GM21390 (cell line): ENCODE results near the gene CLIC3.

ENCODE experiments used
- ATAC-seq: cut with Tn5 transposase; IDR thresholded peaks from one replicate; pipeline ENCODE4 v1.9.1; 2021; ENCODE audit not compliant: unreplicated experiment

The CLIC3 gene

GRCh38 chr9:136981588-136982231 is 14.7 kb downstream of the CLIC3 start:
- ATAC-seq = no peak

DNA sequence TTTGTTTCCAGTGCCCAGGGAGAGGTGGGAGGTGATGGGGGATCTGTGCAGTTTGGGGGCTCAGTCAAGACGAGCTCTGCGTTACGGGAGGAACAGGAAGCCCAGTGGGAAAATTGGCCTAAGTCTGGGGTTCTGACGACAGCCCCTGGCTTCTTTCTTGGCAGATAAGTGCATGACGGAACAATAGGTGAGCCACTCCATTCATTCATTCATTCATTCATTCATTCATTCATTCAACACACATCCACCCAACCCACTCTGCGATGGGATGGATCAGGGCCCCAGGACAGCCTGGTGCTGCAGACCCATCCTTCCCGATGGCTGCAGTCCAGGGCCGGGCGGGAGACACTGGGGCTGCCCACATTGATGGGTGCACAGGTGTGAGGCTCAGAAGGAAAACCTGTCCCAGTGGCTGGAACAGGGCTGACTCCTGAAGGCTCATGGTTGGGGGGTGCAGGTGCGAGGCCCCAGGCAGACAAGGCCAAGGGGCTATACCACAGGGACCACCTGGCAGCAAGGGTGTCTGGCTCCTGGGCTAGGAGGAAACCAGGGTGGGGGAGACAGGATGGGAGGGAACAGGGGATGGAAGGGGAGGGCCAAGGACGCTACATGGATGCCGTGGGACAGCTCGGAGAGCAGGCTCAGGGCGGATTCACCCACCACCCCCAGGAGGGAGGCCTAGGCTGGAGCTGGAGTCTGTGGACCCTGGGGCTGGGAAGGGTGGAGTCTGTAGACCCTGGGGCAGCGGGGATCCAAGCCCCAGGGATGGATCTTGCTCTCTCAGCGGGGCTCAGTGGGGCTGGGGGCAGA is 15.5 kb downstream of the CLIC3 start:
- no peak for ATAC-seq

GRCh38 chr9:136979769-136980587 is 16.4 kb downstream of the CLIC3 start:
- ATAC-seq = no peak

DNA sequence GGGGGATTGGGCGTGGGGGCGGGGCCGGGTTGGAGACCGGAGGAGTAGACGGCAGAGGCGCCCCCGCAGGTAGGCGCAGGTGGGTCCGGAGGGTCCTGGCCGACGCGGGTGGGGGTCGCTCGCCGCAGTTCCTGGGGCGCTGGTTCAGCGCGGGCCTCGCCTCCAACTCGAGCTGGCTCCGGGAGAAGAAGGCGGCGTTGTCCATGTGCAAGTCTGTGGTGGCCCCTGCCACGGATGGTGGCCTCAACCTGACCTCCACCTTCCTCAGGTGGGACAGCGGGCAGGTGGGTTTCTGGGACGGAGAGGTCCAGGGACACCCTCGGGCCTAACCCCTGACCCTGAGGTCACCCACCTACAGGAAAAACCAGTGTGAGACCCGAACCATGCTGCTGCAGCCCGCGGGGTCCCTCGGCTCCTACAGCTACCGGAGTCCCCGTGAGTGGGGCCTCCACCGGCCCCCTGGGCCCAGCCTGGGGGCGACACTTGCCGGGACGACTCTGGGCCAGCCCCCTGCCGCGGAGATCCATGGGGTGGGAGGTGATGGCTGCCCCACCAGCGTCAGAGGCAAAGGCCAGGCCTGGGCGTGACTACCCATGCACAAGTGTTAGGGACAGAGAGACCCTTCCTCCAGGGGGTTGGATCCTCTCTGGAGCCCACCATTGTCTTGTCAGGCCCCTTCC is 17.4 kb downstream of the CLIC3 start:
- no peak for ATAC-seq

GRCh38 chr9:136978073-136978864 is 18.1 kb downstream of the CLIC3 start:
- ATAC-seq = no peak

DNA sequence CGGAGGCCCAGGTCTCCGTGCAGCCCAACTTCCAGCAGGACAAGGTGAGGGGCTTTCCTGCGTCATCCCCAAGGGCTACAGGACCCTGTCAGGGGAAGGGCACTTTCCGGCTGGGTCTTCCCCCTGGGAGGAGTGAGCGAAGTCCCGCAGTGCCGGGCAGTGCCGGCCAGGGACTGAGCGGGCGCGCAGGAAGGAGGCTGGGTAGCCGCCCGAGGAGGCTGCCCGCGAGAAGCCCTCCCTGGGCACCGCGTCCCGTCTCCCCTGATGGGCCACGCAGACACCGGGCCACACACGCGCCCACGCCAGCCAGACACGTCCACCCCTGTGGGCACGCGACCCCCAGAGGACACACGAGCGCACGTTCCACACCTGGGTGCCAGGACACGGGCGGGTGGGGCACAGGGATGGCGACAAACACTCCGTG is 18.7 kb downstream of the CLIC3 start:
- ATAC-seq = no peak

DNA sequence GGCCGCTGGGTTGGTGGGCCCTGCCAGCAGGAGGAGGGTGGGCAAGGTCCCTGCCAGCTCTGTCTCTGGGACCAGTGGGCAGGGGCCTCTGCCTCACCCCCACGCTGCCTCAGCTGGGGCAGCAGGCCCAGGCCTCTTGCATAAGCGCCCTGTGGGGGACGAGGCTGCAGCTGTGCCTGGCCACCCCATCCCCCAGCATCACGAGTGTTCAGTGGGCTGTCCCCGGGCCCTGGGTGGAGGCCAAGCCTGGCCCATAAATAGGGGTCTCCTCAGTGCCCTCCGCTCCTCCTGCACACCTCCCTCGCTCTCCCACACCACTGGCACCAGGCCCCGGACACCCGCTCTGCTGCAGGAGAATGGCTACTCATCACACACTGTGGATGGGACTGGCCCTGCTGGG is 19.1 kb downstream of the CLIC3 start, which contains the start of gene PTGDS:
Gene PTGDS (plus strand): TSS at position 282 of the 400 bp plus-strand sequence. CDS start 75 bp downstream, at position 357.
- no peak for ATAC-seq

- no peak for ATAC-seq
These were observed 20.7 kb downstream of the CLIC3 start for GRCh38 chr9:136975644-136976043.

DNA sequence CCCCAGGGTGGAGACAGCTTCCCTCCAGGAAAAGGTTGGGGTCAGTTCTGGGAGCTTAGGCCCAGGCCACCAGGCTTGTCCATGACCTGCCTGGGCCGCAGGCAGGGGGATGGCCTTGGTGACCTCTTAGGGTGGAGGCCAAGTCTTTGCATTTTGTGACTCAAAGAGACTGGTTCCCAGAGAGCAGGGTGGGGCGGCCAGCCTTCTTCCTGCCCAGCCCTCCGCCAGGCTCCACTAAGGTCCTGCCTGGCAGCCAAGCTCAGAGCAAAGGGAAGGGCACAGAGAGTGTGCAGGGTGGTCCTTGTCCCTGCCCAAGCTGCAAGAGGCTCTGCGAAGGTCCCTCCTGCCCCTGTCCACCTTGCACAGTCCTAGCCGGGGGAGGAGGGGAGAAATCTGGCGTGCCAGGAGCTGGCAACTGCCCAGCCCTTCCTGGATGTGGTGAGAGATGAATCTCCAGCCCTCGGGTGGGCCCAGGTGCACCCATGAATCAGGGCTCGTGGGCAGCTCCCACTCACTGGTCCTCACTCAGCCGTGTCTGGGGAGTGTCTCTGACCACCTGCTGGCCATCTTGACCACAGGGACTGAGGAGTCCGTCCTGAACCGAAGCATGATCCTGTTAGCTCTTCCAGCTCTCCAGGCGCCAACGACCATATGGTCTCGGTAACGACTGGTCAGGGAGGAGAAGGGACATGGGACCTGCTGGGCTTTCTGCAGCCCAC is 21.4 kb downstream of the CLIC3 start:
- no peak for ATAC-seq

DNA sequence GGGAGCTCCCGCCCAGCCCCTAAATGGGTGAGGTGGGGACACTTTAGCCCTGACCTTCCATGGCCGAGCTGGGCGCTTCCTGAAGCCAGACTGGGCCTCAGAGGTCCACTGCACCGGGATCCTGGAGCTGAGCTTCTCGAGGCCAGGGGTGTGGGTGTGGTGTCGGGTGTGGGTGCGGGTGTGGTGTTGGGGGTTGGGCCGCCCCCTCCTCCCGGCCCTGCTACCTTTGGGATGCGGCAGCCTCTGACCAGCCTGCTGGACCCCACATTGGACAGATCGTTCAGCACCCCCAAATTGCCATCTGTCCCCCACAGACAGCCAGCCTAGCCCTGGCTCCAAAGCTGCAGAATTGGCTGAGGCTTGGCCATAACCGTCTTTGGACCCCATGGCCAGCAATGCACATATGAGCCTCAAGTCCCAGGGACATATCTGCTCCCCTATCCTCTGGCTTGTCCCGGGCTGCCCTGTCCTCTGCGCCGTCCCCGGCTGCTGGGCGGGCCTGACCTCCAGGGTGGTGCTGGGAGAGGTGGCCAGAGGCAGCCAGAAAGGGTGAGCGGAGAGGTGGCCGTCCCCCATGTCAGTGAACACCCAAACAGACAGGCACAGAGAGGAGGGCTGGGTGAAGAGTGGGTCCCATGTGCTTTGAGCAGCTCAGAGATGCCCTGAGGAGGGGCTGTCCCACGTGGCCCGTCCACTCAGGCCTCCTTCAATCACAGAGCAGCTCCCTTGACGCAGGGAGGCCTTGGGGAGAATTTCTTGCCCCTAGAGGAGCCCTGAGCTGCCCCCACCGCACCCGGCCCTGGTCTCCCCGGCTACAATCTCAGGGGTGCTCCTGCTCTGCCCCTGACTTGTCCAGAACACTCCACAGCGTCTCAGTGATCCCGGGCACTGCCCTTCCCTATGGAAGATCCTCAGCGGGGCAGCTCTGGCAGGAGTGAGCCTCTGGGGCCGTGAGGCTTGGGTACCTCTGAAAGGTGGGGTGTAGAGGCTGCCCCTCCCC is 22.4 kb downstream of the CLIC3 start:
- no peak for ATAC-seq

GRCh38 chr9:136972743-136973142 is 23.6 kb downstream of the CLIC3 start:
- ATAC-seq = no peak

DNA sequence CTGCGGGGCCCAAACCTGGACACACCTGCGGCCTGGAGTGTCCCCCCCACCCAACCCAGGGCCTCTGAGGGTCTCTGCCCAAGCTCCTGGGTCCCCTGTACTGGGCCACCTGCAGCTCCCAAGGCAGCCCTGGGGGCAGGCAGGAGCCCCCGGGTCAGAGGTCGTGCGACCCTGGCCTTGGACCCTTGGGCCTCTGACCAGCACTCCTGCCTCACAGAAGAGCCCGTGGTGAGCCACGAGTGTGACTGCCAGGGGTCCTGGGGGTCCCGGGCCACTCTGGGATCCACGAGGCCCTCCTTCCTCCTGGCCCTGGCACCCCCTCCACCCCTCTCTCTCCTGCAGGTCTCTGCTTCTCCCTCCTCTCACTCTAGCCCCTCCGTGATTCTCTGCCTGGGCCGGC is 24.0 kb downstream of the CLIC3 start:
- ATAC-seq = no peak

DNA sequence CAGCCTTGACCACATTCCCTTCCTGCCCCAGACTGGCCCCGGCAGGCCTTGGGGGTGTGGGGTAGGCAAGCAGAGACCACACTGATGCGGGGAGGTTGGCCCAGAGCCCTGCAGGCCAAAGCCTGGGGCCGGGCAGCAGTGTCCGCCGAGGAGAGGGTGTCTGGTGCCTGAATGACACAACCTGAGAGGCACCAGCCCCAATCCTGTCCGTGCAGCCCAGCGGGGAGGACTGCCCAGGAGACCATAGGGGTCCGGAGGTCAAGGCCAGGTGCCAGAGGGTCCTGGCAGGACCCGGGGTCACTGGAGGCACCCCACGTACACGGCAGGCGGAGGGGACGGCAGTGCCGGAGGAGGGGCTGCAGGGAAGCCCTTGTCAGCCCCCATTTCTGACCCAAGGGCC is 24.6 kb downstream of the CLIC3 start:
- ATAC-seq = no peak

DNA sequence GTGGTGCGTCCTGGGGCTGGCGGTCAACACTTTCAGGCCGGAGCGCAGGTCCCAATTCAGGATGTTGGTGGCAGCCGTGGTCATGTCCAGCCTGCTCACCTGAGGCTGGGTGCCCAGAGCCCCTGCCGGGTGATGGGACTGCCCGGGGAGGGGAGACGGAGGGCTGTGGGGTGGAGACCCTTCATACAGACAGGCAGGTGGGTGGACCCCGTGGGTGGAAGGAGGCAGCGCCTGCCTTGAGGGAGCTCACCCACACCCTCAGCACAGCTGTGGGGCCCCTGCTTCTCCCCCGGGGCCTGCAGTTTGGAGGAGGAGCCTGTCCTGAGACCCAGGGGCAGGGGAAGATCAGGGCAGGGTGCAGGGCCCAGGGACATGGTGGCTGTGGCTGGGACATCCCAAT is 26.0 kb downstream of the CLIC3 start:
- no peak for ATAC-seq

DNA sequence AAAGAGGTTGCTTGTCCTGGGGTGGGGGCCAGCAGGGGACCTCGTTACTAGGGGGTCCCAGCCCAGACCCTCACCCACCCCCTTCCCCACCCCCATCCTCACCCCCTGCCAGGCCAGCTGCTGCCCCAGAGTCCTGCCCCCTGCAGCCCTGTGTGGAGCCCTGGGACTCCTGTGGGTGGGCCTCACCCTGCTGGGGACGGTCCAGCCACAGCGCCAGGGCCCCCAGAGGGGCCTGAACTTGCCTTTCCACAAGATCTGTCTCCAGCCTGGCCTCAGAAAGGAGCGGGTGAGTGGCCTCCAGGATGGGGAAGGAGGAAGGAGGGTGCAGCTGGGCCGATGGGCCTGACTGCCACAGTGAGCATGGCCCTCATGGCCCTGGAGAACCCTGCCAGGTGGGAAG is 26.6 kb downstream of the CLIC3 start:
- no peak for ATAC-seq

DNA sequence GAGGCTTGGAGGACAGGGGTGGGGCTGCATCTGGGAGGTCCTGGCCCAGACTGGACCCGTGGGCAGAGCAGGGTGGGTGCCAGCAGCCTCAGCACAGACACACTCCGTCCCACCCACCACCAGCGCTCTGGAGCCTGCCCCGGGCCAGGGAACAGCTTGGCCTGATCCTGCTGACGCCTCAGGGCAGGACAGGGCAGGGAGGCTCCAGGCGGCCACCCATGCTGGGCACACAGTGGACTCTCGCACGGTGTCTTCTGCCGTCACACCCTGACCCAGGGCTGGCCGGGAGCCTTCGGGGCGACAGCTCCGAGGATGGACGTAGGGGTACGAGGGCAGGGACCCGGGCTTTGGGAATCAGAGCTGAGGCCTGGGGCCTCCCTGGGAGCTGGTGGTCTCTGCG is 27.2 kb downstream of the CLIC3 start:
- ATAC-seq = no peak

DNA sequence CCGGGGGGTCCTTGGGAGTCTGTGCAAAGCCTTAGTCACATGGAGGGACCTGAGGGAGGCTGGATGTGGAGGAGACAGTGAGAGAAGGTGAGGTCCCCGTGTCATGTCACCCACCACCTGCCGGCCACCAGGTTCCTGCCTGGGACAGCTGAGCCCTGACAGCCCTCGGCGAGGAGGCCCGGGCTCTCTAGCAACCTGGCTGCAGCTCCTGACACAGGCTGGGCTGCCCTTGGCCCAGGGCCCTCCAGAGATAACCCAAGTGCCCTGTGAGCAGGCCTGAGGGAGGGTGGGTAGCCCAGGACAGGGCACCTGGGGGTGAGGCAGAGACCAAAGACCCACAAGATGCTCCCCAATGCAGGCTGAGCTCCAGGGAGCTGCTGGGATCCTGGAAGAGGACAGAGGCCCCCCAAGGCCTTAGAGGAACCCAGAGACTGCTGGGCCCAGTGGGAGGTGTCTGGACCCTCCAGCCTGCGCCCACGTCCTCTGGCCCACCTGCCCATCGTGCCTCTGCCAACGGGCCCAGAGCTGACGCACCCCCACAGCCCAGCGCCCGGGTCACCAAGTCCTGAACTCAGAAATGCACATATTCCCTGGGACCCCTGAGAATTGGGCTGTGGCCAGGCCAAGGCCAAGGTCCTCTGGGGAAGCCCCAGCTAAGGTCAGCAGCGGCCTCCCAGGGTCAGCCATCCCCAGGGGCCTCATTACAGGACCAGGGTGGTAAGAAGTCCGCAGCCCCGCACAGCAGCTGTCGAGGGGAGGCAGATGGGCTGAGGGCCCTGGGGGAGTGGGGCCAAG is 27.8 kb downstream of the CLIC3 start:
- ATAC-seq = no peak
